HEK293 (cell line): ENCODE results near the gene SSBP3.
"Not testable (repeated sequence)": the region's sequence is repeated elsewhere in the genome, so short reads cannot be mapped to it uniquely, and the experiment has no call there.

ENCODE experiments used
- CTCF ChIA-PET: fragments of 350-600 bp; formaldehyde crosslinking; extraction: SDS; loops from one replicate; lab custom pipeline; 2021; ENCODE audit warnings: antibody characterized with exemption; lab: Yijun Ruan, JAX
- POLR2A ChIA-PET: fragments of 300-600 bp; formaldehyde crosslinking; extraction: SDS; loops from one replicate; lab custom pipeline; 2020; ENCODE audit warnings: antibody characterized with exemption, inconsistent platforms; lab: Yijun Ruan, JAX
- H3K27ac ChIP-seq: fragments of 200-500 bp; sonication (Bioruptor generic); 2 replicates; pipeline ENCODE4 v1.5.1; 2014; ENCODE audit warnings: low read depth, low read length, control low read depth, inconsistent platforms; ENCODE audit errors: extremely low read depth
- H3K36me3 ChIP-seq, 2 experiments: fragments of 200-500 bp in 1 of 2; sonication (Bioruptor generic) in 1 of 2; 1 replicate in 1 of 2; 2 replicates in 1 of 2; pipeline ENCODE4 v1.5.1; 2014 to 2017; ENCODE audit warnings: inconsistent platforms in 2 of 2, low read length in 2 of 2; ENCODE audit not compliant: control insufficient read depth in 2 of 2, insufficient read depth in 1 of 2
- H3K4me1 ChIP-seq: fragments of 200-500 bp; sonication (Bioruptor generic); 2 replicates; pipeline ENCODE4 v1.5.1; 2014; ENCODE audit warnings: mild to moderate bottlenecking, low read length, inconsistent platforms; ENCODE audit not compliant: control insufficient read depth, insufficient read depth
- H3K4me3 ChIP-seq: 2 replicates; pipeline ENCODE4 v1.5.1; 2011; ENCODE audit warnings: low read depth, mild to moderate bottlenecking, control low read depth, low read length, moderate library complexity
- H3K9me3 ChIP-seq: fragments of 200-500 bp; sonication (Bioruptor generic); 2 replicates; pipeline ENCODE4 v1.5.1; 2014; ENCODE audit warnings: low read depth, low read length, inconsistent platforms; ENCODE audit not compliant: control insufficient read depth, insufficient read depth
- BCL11A ChIP-seq: fragments of 450-650 bp; formaldehyde crosslinking; IDR thresholded peaks from 2 replicates; pipeline ENCODE4 v1.5.1; 2016; ENCODE audit warnings: low read depth, missing biosample characterization, missing genetic modification characterization
- KLF8 ChIP-seq: fragments of 450-650 bp; formaldehyde crosslinking; IDR thresholded peaks from 2 replicates; pipeline ENCODE4 v1.5.1; 2016; ENCODE audit warnings: missing biosample characterization, missing genetic modification characterization
- OVOL3 ChIP-seq: fragments of 450-650 bp; formaldehyde crosslinking; IDR thresholded peaks from 2 replicates; pipeline ENCODE4 v1.5.1; 2016; ENCODE audit warnings: missing biosample characterization, missing genetic modification characterization
- PRDM2 ChIP-seq: fragments of 450-650 bp; formaldehyde crosslinking; IDR thresholded peaks from 2 replicates; pipeline ENCODE4 v1.5.1; 2016; ENCODE audit warnings: missing biosample characterization, missing genetic modification characterization, borderline replicate concordance
- TCF7L2 ChIP-seq: IDR thresholded peaks from 2 replicates; pipeline ENCODE4 v1.6.1; 2011; ENCODE audit warnings: low read depth, mild to moderate bottlenecking, inconsistent platforms, low read length, moderate library complexity, borderline replicate concordance
- ZBTB1 ChIP-seq: fragments of 450-650 bp; formaldehyde crosslinking; IDR thresholded peaks from 2 replicates; pipeline ENCODE4 v1.5.1; 2016; ENCODE audit warnings: missing biosample characterization, missing genetic modification characterization
- ZBTB7A ChIP-seq: fragments of 450-650 bp; formaldehyde crosslinking; IDR thresholded peaks from 2 replicates; pipeline ENCODE4 v1.5.1; 2016; ENCODE audit warnings: low read depth, missing biosample characterization, missing genetic modification characterization
- ZIC2 ChIP-seq: fragments of 450-650 bp; formaldehyde crosslinking; IDR thresholded peaks from 2 replicates; pipeline ENCODE4 v1.5.1; 2016; ENCODE audit warnings: missing biosample characterization, missing genetic modification characterization
- ZNF121 ChIP-seq: fragments of 450-650 bp; formaldehyde crosslinking; IDR thresholded peaks from 2 replicates; pipeline ENCODE4 v1.5.1; 2016; ENCODE audit warnings: missing biosample characterization, missing genetic modification characterization
- ZNF138 ChIP-seq: fragments of 450-650 bp; formaldehyde crosslinking; IDR thresholded peaks from 2 replicates; pipeline ENCODE4 v1.5.1; 2016; ENCODE audit warnings: missing biosample characterization, missing genetic modification characterization, borderline replicate concordance
- ZNF354C ChIP-seq: fragments of 450-650 bp; formaldehyde crosslinking; IDR thresholded peaks from 2 replicates; pipeline ENCODE4 v1.5.1; 2016; ENCODE audit warnings: missing biosample characterization, missing genetic modification characterization, low read depth, borderline replicate concordance
- ZNF394 ChIP-seq: fragments of 450-650 bp; formaldehyde crosslinking; IDR thresholded peaks from 2 replicates; pipeline ENCODE4 v1.5.1; 2016; ENCODE audit warnings: missing biosample characterization, missing genetic modification characterization, mild to moderate bottlenecking, moderate library complexity, borderline replicate concordance
- ZNF555 ChIP-seq: fragments of 450-650 bp; formaldehyde crosslinking; conservative IDR thresholded peaks from 2 replicates; pipeline ENCODE4 v1.5.1; 2017; ENCODE audit warnings: missing biosample characterization, mild to moderate bottlenecking, missing genetic modification characterization, inconsistent platforms
- ZNF791 ChIP-seq: fragments of 450-650 bp; formaldehyde crosslinking; IDR thresholded peaks from 2 replicates; pipeline ENCODE4 v1.5.1; 2016; ENCODE audit warnings: missing biosample characterization, missing genetic modification characterization
- ZSCAN23 ChIP-seq: fragments of 450-650 bp; formaldehyde crosslinking; IDR thresholded peaks from 2 replicates; pipeline ENCODE4 v1.5.1; 2016; ENCODE audit warnings: missing biosample characterization, missing genetic modification characterization
- ZSCAN5A ChIP-seq: fragments of 450-650 bp; formaldehyde crosslinking; IDR thresholded peaks from 2 replicates; pipeline ENCODE4 v1.5.1; 2016; ENCODE audit warnings: missing biosample characterization, missing genetic modification characterization

Gene SSBP3

GRCh38 chr1:54347955-54348699 lies 58.1 kb downstream of the SSBP3 start:
- CTCF ChIA-PET = no interaction called here
- POLR2A ChIA-PET = no interaction called here
- Histone ChIP-seq H3K4me1 (no peaks in the 10 kb centered on the region), H3K9me3 (no peaks in the 10 kb centered on the region), H3K36me3 (peaks cover 0 to 11% of the 10 kb centered on the region in 2 experiments; a peak in 1 of 3 replicates), H3K4me3 (no peak overlapping the region), H3K27ac (no peak overlapping the region)
- TF ChIP-seq TCF7L2 (no peak), ZSCAN5A (tag by site-specific recombination) (no peak), ZBTB7A (tag by site-specific recombination) (no peak), ZIC2 (no peak), ZNF138 (no peak), ZNF555 (tag by site-specific recombination) (no peak), ZNF791 (tag by site-specific recombination) (no peak), BCL11A (tag by site-specific recombination) (no peak), ZNF394 (tag by site-specific recombination) (no peak)
- TF ChIP-seq, all 188 proteins: peak for 0

GRCh38 chr1:54347261-54347954 lies 58.8 kb downstream of the SSBP3 start:
- no peaks in the 10 kb centered on the region for H3K4me1 ChIP-seq
- no peak overlapping the region for H3K27ac ChIP-seq
- CTCF ChIA-PET = no interaction called here
- TF ChIP-seq OVOL3 (tag by site-specific recombination) = no peak
- TF ChIP-seq ZNF354C (tag by site-specific recombination) = no peak
- no peak for TF ChIP-seq PRDM2
- TF ChIP-seq ZSCAN23 (tag by site-specific recombination) = no peak
- TF ChIP-seq ZBTB1 (tag by site-specific recombination) = no peak
- TF ChIP-seq KLF8 (tag by site-specific recombination) = no peak
- no peak for TF ChIP-seq ZNF555 (tag by site-specific recombination)
- peak; percentile 53; the same call in 1 of the 2 replicates for TF ChIP-seq ZNF121 (tag by site-specific recombination)
- POLR2A ChIA-PET = no interaction called here
- H3K9me3 ChIP-seq = no peaks in the 10 kb centered on the region
- peaks cover 0 to 11% of the 10 kb centered on the region in 2 experiments; a peak in 1 of 3 replicates for H3K36me3 ChIP-seq
- H3K4me3 ChIP-seq = no peak overlapping the region

- H3K36me3 ChIP-seq = peaks cover 0 to 11% of the 10 kb centered on the region in 2 experiments; a peak in 1 of 3 replicates
- not testable (repeated sequence) for H3K9me3 ChIP-seq, H3K4me3 ChIP-seq, H3K27ac ChIP-seq, H3K4me1 ChIP-seq
- POLR2A ChIA-PET = interaction anchor here (0.6 kb wide), 1 partner anchor 114 kb away, joined by 4 read pairs; no protein-coding TSS in a partner anchor
- CTCF ChIA-PET = interaction anchor here (0.9 kb wide), 1 partner anchor 143 kb away, joined by 3 read pairs; no protein-coding TSS in a partner anchor
These were observed 60.6 kb downstream of the SSBP3 start for GRCh38 chr1:54345548-54345947.
